HepG2 (cell line): ENCODE results near the gene FGGY. TPM values are rescaled to one million over a fixed set of nuclear protein-coding genes. Genes with fewer than 3 reads are reported as not detected.

ENCODE experiments used
- AHDC1 ChIP-seq: sonication (generic); formaldehyde crosslinking; IDR thresholded peaks from 2 replicates; pipeline ENCODE4 v1.5.1; 2020; ENCODE audit warnings: mild to moderate bottlenecking, missing genetic modification reagents, borderline replicate concordance
- CBX2 ChIP-seq, 2 experiments: fragments of 200-600 bp in 1 of 2; sonication (generic); formaldehyde crosslinking in 1 of 2; IDR thresholded peaks; 2 replicates each; pipeline versions ENCODE4 v1.7.0 to v1.8.1; 2018 to 2022; ENCODE audit warnings: low read depth in 2 of 2, low read length in 1 of 2, mild to moderate bottlenecking in 1 of 2, missing genetic modification reagents in 1 of 2
- HIVEP1 ChIP-seq: sonication (generic); formaldehyde crosslinking; IDR thresholded peaks from 2 replicates; pipeline ENCODE4 v1.4.0; 2020; ENCODE audit warnings: mild to moderate bottlenecking, missing genetic modification reagents
- KLF13 ChIP-seq: sonication (generic); formaldehyde crosslinking; IDR thresholded peaks from 2 replicates; pipeline ENCODE4 v1.4.0; 2020; ENCODE audit warnings: mild to moderate bottlenecking, missing genetic modification reagents
- MLLT10 ChIP-seq: sonication (generic); formaldehyde crosslinking; IDR thresholded peaks from 2 replicates; pipeline ENCODE4 v1.4.0; 2020; ENCODE audit warnings: missing genetic modification reagents
- MTERF4 ChIP-seq: sonication (generic); formaldehyde crosslinking; IDR thresholded peaks from 2 replicates; pipeline ENCODE4 v1.8.0; 2023; ENCODE audit warnings: mild to moderate bottlenecking, missing genetic modification reagents
- MYNN ChIP-seq: sonication (generic); formaldehyde crosslinking; IDR thresholded peaks from 2 replicates; pipeline ENCODE4 v1.4.0; 2020; ENCODE audit warnings: mild to moderate bottlenecking, low read depth, missing genetic modification reagents
- PCBP1 ChIP-seq: fragments of 200-400 bp; formaldehyde crosslinking; IDR thresholded peaks from 2 replicates; pipeline ENCODE4 v1.6.1; 2017; ENCODE audit warnings: mild to moderate bottlenecking, low read depth, low read length, borderline replicate concordance
- RARG ChIP-seq: sonication (generic); formaldehyde crosslinking; IDR thresholded peaks from 2 replicates; pipeline ENCODE4 v1.4.0; 2020; ENCODE audit warnings: low read depth, mild to moderate bottlenecking, missing genetic modification reagents
- RFXANK ChIP-seq: IDR thresholded peaks from 2 replicates; pipeline ENCODE4 v1.6.1; 2016
- SKI ChIP-seq: fragments of 450-650 bp; IDR thresholded peaks from one replicate; pipeline ENCODE4 v1.6.1; 2018; ENCODE audit warnings: mild to moderate bottlenecking; ENCODE audit not compliant: partially characterized antibody
- SNRNP70 ChIP-seq: fragments of 200-400 bp; formaldehyde crosslinking; IDR thresholded peaks from 2 replicates; pipeline ENCODE4 v1.6.1; 2017; ENCODE audit warnings: mild to moderate bottlenecking, low read depth, low read length, moderate library complexity
- TBL1XR1 ChIP-seq: fragments of 150-350 bp; IDR thresholded peaks from 2 replicates; pipeline ENCODE4 v1.6.1; 2014; ENCODE audit warnings: borderline replicate concordance, low read length; ENCODE audit not compliant: partially characterized antibody
- U2AF1 ChIP-seq: fragments of 200-400 bp; formaldehyde crosslinking; optimal IDR thresholded peaks from 2 replicates; pipeline ENCODE3; 2017; ENCODE audit warnings: mild to moderate bottlenecking, low read depth, low read length
- ZNF484 ChIP-seq: sonication (generic); formaldehyde crosslinking; IDR thresholded peaks from 2 replicates; pipeline ENCODE4 v1.5.1; 2020; ENCODE audit warnings: mild to moderate bottlenecking, low read depth, missing genetic modification reagents, borderline replicate concordance
- polyA plus RNA-seq, 8 experiments: library from polyadenylated mRNA; depleted of rRNA in 3 of 8; stranded (reverse) in 7 of 8; unstranded in 1 of 8; fragments of >200 nt; fragmentation: Illumina TruSeq in 4 of 8; extraction: Trizol in 4 of 8; gene quantifications; 2 replicates each; pipeline versions ENCODE4 v1.2.1 to v1.2.3, GENCODE V29; 2011 to 2016; ENCODE audit warnings: low read depth in 4 of 8, missing spikeins in 1 of 8, mixed read lengths in 1 of 8; ENCODE audit not compliant: insufficient read depth in 1 of 8
- total RNA-seq, 5 experiments: library from RNA; depleted of rRNA; stranded (reverse); fragments of >200 nt; fragmentation: Illumina TruSeq; extraction: Trizol; gene quantifications; 2 replicates each; pipeline ENCODE4 v1.2.3, GENCODE V29; 2016; ENCODE audit warnings: low read depth in 1 of 5
- TF ChIP-seq, protein P1 (sequence below): sonication (generic); formaldehyde crosslinking; IDR thresholded peaks from 2 replicates; pipeline ENCODE4 v1.5.0; 2020; ENCODE audit warnings: missing genetic modification reagents
- TF ChIP-seq, protein P2 (sequence below): sonication (generic); formaldehyde crosslinking; conservative IDR thresholded peaks from 2 replicates; pipeline ENCODE4 v1.8.0; 2022; ENCODE audit warnings: missing genetic modification reagents

Gene FGGY
- total and polyA plus RNA-seq, 2 of the 13 experiments (the other 11 are each of a cell fraction or from before 2014, with no cell fraction given), result 15.7 to 27.5 TPM

- TF ChIP-seq RFXANK (CRISPR knock-in tag) (no peak), AHDC1 (CRISPR knock-in tag) (no peak), MTERF4 (CRISPR knock-in tag) (peak; percentile 87), SKI (peak; percentile 51), U2AF1 (no peak), KLF13 (CRISPR knock-in tag) (no peak), MYNN (no peak; the same call in 1 of the 2 replicates), SNRNP70 (no peak), CBX2 (IDR thresholded peaks at IDR 0.05; ENCODE audit: low read depth, low read length) (no peak), CBX2 (CRISPR knock-in tag; IDR thresholded peaks at IDR 0.05; ENCODE audit: low read depth) (no peak; the same call in 1 of the 2 replicates), HIVEP1 (CRISPR knock-in tag) (no peak), PCBP1 (peak; percentile 96), TBL1XR1 (no peak), MLLT10 (no peak), RARG (0 out of 2 replicates have a peak, but pooled peaks have one; percentile 44), ZNF484 (CRISPR knock-in tag) (no peak)
- TF ChIP-seq, protein P1, sequence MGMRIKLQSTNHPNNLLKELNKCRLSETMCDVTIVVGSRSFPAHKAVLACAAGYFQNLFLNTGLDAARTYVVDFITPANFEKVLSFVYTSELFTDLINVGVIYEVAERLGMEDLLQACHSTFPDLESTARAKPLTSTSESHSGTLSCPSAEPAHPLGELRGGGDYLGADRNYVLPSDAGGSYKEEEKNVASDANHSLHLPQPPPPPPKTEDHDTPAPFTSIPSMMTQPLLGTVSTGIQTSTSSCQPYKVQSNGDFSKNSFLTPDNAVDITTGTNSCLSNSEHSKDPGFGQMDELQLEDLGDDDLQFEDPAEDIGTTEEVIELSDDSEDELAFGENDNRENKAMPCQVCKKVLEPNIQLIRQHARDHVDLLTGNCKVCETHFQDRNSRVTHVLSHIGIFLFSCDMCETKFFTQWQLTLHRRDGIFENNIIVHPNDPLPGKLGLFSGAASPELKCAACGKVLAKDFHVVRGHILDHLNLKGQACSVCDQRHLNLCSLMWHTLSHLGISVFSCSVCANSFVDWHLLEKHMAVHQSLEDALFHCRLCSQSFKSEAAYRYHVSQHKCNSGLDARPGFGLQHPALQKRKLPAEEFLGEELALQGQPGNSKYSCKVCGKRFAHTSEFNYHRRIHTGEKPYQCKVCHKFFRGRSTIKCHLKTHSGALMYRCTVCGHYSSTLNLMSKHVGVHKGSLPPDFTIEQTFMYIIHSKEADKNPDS (CRISPR knock-in tag), result peak; percentile 93
- TF ChIP-seq, protein P2, sequence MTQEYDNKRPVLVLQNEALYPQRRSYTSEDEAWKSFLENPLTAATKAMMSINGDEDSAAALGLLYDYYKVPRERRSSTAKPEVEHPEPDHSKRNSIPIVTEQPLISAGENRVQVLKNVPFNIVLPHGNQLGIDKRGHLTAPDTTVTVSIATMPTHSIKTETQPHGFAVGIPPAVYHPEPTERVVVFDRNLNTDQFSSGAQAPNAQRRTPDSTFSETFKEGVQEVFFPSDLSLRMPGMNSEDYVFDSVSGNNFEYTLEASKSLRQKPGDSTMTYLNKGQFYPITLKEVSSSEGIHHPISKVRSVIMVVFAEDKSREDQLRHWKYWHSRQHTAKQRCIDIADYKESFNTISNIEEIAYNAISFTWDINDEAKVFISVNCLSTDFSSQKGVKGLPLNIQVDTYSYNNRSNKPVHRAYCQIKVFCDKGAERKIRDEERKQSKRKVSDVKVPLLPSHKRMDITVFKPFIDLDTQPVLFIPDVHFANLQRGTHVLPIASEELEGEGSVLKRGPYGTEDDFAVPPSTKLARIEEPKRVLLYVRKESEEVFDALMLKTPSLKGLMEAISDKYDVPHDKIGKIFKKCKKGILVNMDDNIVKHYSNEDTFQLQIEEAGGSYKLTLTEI, result no peak
Measured at GRCh38 chr1:59296358-59297256, at the start of gene FGGY (continued).
